DMS53 treated with DMSO at 0.1 percent for 48 hours (cell line): ENCODE results near the gene RABGAP1L.
"Not testable (repeated sequence)": the region's sequence is repeated elsewhere in the genome, so short reads cannot be mapped to it uniquely, and the experiment has no call there.

Source experiments
- DNase-seq: peaks from one replicate; lab custom pipeline; 2025; ENCODE audit not compliant: unreplicated experiment; lab: John Stamatoyannopoulos, UW

RABGAP1L gene

GRCh38 chr1:175005085-175005783 lies 845.9 kb downstream of the RABGAP1L start:
- DNase-seq: no peak

DNA sequence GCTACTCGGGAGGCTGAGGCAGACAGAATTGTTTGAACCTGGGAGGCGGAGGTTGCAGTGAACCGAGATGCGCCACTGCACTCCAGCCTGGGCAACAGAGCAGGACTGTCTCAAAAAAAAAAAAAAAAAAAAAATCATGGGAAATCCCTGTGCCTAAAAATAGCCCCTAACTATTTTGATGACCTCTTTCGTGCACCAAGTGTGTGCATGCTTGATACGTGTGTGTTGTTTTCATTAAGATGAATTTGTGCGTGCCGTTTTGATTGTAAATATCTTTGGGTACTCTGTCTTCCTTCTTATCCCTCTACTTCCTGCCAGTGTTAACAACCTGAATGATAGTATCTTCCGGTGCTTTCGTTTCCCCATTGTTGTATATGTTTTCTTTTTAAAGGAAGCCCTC lies 850.2 kb downstream of the RABGAP1L start:
- no peak for DNase-seq

DNA sequence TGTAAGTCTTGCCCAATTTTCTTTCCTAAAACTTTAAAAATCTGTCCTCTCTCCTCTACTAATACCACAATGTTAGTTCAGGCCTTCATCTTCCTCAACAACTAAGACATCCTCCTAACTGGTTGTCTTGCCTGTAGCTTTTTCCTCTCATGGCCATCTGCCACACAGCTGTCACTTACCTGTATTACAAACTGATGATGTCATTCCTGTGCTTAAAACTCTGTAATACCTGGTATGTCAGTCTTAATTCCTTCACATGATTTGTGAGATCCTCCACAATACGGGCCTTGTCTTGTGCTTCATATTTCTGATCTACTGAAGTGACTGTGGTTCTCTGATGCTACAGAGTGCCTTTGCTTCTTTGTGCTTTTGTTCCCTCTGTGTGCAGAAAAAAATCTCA lies 854.1 kb downstream of the RABGAP1L start:
- DNase-seq: no peak

- no peak for DNase-seq
These were observed 855.9 kb downstream of the RABGAP1L start for GRCh38 chr1:175015243-175015642.

GRCh38 chr1:175019524-175019923 lies 860.2 kb downstream of the RABGAP1L start:
- no peak for DNase-seq

- DNase-seq: peak; percentile 85
These were observed 864.0 kb downstream of the RABGAP1L start, which contains the start of gene MRPS14 for GRCh38 chr1:175023043-175023921. TSS of gene MRPS14 (minus strand) at chr1:175023425. CDS start at chr1:175023408, 17 bp downstream.

DNA sequence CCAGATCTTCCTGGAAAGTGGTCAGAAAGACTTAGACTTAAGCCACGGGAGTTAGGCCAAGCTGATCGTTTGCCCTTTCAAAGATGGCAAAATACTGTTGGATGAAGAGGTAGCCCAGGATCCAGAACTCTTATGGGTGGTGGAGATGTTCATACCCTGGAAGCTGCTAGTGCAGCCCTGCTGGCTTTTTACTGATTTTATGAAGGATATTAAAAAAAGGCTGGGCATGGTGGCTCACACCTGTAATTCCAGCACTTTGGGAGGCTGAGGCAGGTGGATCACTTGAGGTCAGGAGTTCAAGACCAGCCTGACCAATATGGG lies 864.6 kb downstream of the RABGAP1L start:
- not testable (repeated sequence) for DNase-seq

GRCh38 chr1:175024773-175025172 lies 865.5 kb downstream of the RABGAP1L start:
- DNase-seq: no peak

- no peak for DNase-seq
These were observed 874.6 kb downstream of the RABGAP1L start for GRCh38 chr1:175033953-175034352.

DNA sequence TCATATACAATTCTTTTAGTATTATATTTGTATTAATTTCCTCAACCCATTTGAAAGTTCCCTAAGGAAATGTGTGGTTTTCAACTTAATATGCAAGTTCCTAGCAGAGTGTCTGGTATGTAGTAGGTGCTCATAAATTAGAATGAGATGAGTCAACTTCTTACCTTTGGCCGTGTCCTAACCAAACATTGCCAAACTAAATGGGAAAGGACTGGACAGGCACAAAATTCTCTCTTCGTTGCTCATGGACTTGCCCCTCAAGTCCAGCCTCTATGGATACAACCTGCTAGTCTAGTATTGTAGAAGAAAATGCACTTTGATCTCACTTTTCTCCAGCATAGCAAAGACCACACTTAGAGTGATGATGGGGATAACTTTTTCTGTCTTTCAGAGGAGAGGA lies 875.5 kb downstream of the RABGAP1L start:
- DNase-seq: no peak

- no peak for DNase-seq
These were observed 876.5 kb downstream of the RABGAP1L start for GRCh38 chr1:175035865-175036264.

DNA sequence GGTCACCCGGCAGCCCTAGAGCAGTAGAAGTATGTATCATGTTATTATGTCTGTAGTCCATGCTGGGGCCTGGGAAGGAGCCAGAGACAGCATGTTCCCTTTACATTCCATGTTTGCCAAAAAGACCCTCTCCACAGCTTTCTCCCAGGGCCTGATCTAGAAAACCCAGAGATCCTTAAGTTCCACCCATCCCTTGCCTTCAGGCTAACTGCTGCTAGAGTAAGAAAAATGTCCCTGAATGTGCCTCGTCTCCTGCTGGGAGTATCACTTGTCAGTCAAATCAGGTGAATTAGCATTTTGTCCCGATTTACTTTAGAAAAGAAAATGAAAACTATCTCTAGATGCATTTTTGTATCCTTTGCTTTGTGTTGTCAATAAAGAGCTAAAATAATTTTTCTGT lies 877.2 kb downstream of the RABGAP1L start:
- no peak for DNase-seq

DNA sequence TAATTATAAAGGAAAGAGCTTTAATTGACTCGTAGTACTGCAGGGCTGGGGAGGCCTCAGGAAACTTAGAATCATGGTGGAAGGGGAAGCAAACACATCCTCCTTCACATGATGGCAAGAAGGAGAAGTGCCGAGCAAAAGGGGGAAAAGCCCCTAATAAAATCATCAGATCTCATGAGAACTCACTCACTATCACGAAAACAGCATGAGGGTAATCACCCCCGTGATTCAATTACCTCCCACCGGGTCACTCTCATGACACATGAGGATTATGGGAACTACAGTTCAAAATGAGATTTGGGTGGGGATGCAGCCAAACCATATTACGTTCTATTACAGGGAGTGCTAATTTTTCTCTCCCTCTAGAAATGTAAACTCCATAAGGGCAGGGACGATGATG lies 878.1 kb downstream of the RABGAP1L start:
- no peak for DNase-seq

DNA sequence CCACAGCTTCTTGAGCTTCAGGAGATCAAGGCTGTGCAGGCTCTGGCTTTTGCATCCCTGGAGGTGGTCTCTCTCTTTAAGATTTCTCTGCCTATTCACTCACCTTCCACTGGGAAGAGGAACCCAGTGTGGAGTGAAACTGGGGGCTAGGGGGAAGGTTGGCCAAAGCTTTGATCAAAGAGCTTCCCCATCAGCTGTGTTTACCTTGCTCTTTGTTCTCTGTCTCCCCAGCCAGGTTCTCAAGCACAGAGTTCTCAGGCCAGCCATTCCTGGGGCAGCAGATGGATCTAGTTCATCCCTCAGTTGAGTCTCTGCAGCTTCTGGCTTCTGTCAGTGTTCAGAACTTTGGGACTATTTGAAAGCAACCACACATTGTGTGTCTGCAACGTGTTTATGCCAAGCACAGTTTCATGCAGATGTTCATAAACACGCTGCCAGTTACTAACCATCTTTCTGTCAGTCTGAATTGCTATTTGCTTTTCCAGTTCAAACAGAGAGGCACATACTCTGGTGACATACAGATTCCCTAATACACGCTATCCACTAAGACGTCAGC lies 881.1 kb downstream of the RABGAP1L start:
- DNase-seq: peak; percentile 55

DNA sequence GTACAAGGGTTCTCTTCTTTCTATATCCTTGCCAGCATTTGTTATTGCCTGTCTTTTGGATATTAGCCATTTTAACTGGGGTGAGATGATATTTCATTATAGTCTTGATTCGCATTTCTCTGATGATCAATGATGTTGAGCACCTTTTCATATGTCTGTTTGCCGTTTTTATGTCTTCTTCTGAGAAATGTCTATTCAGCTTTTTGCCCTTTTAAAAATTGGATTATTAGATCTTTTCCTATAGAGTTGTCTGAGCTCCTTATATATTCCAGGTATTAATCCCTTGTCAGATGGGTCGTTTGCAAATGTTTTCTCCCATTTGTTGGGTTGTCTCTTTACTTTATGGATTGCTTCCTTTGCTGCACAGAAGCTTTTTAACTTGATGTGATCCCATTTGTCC lies 883.3 kb downstream of the RABGAP1L start:
- DNase-seq: no peak

DNA sequence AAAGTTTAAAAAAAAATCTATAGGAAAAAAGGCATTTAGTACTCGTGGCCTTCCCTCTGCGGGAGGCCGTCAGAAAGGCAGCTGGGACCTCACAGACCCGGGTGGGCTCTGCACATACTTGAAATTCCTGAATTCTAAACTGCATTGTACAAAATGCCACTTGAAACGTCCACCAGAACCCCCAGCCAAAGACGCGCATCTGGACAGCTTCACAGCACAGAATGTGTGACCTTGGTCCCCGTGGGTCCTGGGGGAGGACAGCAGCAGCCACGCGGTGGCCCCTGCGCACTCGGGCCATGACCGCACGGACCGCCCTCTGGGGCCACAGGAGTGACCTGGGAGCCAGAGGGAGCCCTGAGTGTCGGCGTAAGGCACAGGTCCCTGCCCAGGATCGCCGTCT lies 884.5 kb downstream of the RABGAP1L start:
- no peak for DNase-seq

DNA sequence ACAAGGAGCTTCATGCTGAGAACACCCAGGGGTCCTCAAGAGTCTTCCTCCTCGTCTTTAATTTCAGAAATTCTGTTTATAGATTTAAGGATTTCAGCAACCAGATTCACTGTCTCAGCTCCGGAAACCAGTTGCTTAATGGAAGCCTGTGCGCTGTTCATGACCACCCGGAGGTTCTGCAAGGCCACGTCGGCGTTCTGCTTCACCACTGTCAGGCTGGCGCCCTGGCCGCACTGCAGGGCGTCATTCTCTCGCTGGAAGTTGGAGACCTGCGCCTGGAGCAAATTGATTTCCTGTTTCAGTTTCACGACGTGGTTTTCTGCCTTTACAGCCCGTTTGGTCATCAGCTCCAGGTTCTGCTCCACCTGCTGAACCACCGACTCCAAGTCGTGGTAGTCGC lies 885.3 kb downstream of the RABGAP1L start:
- DNase-seq: not testable (repeated sequence)
